NCI-H345 treated with DMSO at 0.1 percent for 48 hours (cell line): Measurements from ENCODE around the gene CCDC91.

Experiments
- DNase-seq: peaks from one replicate; lab custom pipeline; 2025; ENCODE audit not compliant: unreplicated experiment; lab: John Stamatoyannopoulos, UW

Gene CCDC91

GRCh38 chr12:28513983-28514382 lies 323.7 kb downstream of the CCDC91 start:
- no peak for DNase-seq

- no peak for DNase-seq
These were observed 326.8 kb downstream of the CCDC91 start for GRCh38 chr12:28517101-28517500.

- DNase-seq, result no peak
These were observed 337.5 kb downstream of the CCDC91 start for GRCh38 chr12:28527631-28528249.

GRCh38 chr12:28535216-28535615 lies 345.0 kb downstream of the CCDC91 start:
- no peak for DNase-seq

- DNase-seq, result no peak
These were observed 345.8 kb downstream of the CCDC91 start for GRCh38 chr12:28536088-28536487.

GRCh38 chr12:28537474-28537873 lies 347.2 kb downstream of the CCDC91 start:
- no peak for DNase-seq

- no peak for DNase-seq
These were observed 349.6 kb downstream of the CCDC91 start for GRCh38 chr12:28539691-28540323.

GRCh38 chr12:28540324-28540714 lies 350.1 kb downstream of the CCDC91 start:
- DNase-seq, result no peak

- no peak for DNase-seq
These were observed 353.0 kb downstream of the CCDC91 start for GRCh38 chr12:28543021-28543890.

- DNase-seq, result no peak
These were observed 360.8 kb downstream of the CCDC91 start for GRCh38 chr12:28550757-28551704.

- no peak for DNase-seq
These were observed 362.2 kb downstream of the CCDC91 start for GRCh38 chr12:28552251-28552970.

GRCh38 chr12:28555748-28556147 lies 365.5 kb downstream of the CCDC91 start:
- DNase-seq, result no peak

GRCh38 chr12:28558250-28558649 lies 368.0 kb downstream of the CCDC91 start:
- no peak for DNase-seq

GRCh38 chr12:28563286-28563685 lies 373.0 kb downstream of the CCDC91 start:
- DNase-seq, result no peak

- no peak for DNase-seq
These were observed 373.7 kb downstream of the CCDC91 start for GRCh38 chr12:28563936-28564335.

- DNase-seq, result no peak
These were observed 377.9 kb downstream of the CCDC91 start for GRCh38 chr12:28568118-28568517.

GRCh38 chr12:28568704-28569103 lies 378.4 kb downstream of the CCDC91 start:
- no peak for DNase-seq

- no peak for DNase-seq
These were observed 379.6 kb downstream of the CCDC91 start for GRCh38 chr12:28569698-28570411.

GRCh38 chr12:28570811-28571210 lies 380.6 kb downstream of the CCDC91 start:
- DNase-seq, result no peak
